Activated CD4-positive, CD25-positive, alpha-beta regulatory T cell treated with anti-CD3 and anti-CD28 coated beads, Interleukin-2, amount 50 U/mL, for 72 hours (primary cell): ENCODE results near the gene IFT74.

Experiments used
- DNase-seq: peaks from one replicate; pipeline ENCODE4 v3.0.0; 2021

The IFT74 gene

GRCh38 chr9:26955921-26956859, at the start of gene IFT74:
IFT74 (plus strand) TSS chr9:26956412; CDS start chr9:26961968, 5,556 bp downstream.
- peak; percentile 90 for DNase-seq

- DNase-seq = no peak
These were observed 43.0 kb upstream of the IFT74 start for GRCh38 chr9:26913138-26913668.

GRCh38 chr9:26919698-26920097, 36.5 kb upstream of the IFT74 start:
- DNase-seq = no peak

- no peak for DNase-seq
These were observed 30.6 kb upstream of the IFT74 start for GRCh38 chr9:26925609-26926008.

- DNase-seq = no peak
These were observed 27.2 kb upstream of the IFT74 start for GRCh38 chr9:26928902-26929495.

- no peak for DNase-seq
These were observed 20.4 kb upstream of the IFT74 start for GRCh38 chr9:26935847-26936246.

GRCh38 chr9:26937816-26938371, 18.3 kb upstream of the IFT74 start:
- DNase-seq = no peak

GRCh38 chr9:26939955-26940711, 16.1 kb upstream of the IFT74 start:
- DNase-seq = no peak

GRCh38 chr9:26940779-26941178, 15.4 kb upstream of the IFT74 start:
- no peak for DNase-seq

- DNase-seq = no peak
These were observed 10.6 kb upstream of the IFT74 start for GRCh38 chr9:26945591-26945990.

- peak; percentile 82 for DNase-seq
These were observed 9.2 kb upstream of the IFT74 start, which contains the start of gene PLAA for GRCh38 chr9:26946753-26947727. PLAA (minus strand) TSS chr9:26947242; CDS start chr9:26947045, 197 bp downstream.

GRCh38 chr9:26947736-26948135, 8.5 kb upstream of the IFT74 start:
- DNase-seq = no peak

- DNase-seq = no peak
These were observed 6.6 kb upstream of the IFT74 start for GRCh38 chr9:26949637-26950069.

GRCh38 chr9:26950521-26950920, 5.7 kb upstream of the IFT74 start:
- no peak for DNase-seq

GRCh38 chr9:26951794-26952193, 4.4 kb upstream of the IFT74 start:
- DNase-seq = no peak

GRCh38 chr9:26954050-26954508, 2.1 kb upstream of the IFT74 start:
- no peak for DNase-seq

GRCh38 chr9:26955222-26955903, 849 bp upstream of the IFT74 start:
- DNase-seq = no peak

- DNase-seq = no peak
These were observed 635 bp downstream of the IFT74 start for GRCh38 chr9:26956860-26957233.

- DNase-seq = no peak
These were observed 15.5 kb downstream of the IFT74 start for GRCh38 chr9:26971721-26972120.

GRCh38 chr9:26973989-26974388, 17.8 kb downstream of the IFT74 start:
- DNase-seq = no peak

- DNase-seq = no peak
These were observed 18.7 kb downstream of the IFT74 start for GRCh38 chr9:26974927-26975326.
